ENCODE results near the gene KIFC1.
A peak's percentile ranks its signal among the peaks of the same experiment; 100 is the strongest.
"Not testable (repeated sequence)": the region's sequence is repeated elsewhere in the genome, so short reads cannot be mapped to it uniquely, and the experiment has no call there.

KIFC1 gene

GRCh38 chr6:33367009-33367714 is 24.5 kb upstream of the KIFC1 start:
- no peaks in the 10 kb centered on the region for H3K36me3 Mint-ChIP-seq
- H3K4me1 Mint-ChIP-seq, result no peaks in the 10 kb centered on the region
- H3K27ac Mint-ChIP-seq, result no peak overlapping the region
- H3K27me3 Mint-ChIP-seq, result no peaks in the 10 kb centered on the region
- H3K4me3 Mint-ChIP-seq, result no peak overlapping the region
- no peaks in the 10 kb centered on the region for H3K9me3 Mint-ChIP-seq

- H3K4me1 Mint-ChIP-seq, H3K27ac Mint-ChIP-seq, H3K9me3 Mint-ChIP-seq, H3K36me3 Mint-ChIP-seq, H3K4me3 Mint-ChIP-seq, H3K27me3 Mint-ChIP-seq: not testable (repeated sequence)
These were observed 24.0 kb upstream of the KIFC1 start for GRCh38 chr6:33367715-33368025.

GRCh38 chr6:33371901-33372300 is 19.7 kb upstream of the KIFC1 start:
- not testable (repeated sequence) for H3K9me3 Mint-ChIP-seq, H3K4me1 Mint-ChIP-seq, H3K36me3 Mint-ChIP-seq, H3K4me3 Mint-ChIP-seq, H3K27me3 Mint-ChIP-seq, H3K27ac Mint-ChIP-seq

GRCh38 chr6:33372526-33373123 is 19.0 kb upstream of the KIFC1 start:
- Mint-ChIP-seq H3K9me3 (no peaks in the 10 kb centered on the region), H3K27ac (no peak overlapping the region), H3K4me1 (peaks cover 5% of the 10 kb centered on the region), H3K27me3 (no peaks in the 10 kb centered on the region), H3K4me3 (no peak overlapping the region), H3K36me3 (no peaks in the 10 kb centered on the region)

- H3K27me3 Mint-ChIP-seq, result no peaks in the 10 kb centered on the region
- no peak overlapping the region for H3K27ac Mint-ChIP-seq
- no peaks in the 10 kb centered on the region for H3K36me3 Mint-ChIP-seq
- H3K4me1 Mint-ChIP-seq, result peaks cover 5% of the 10 kb centered on the region
- H3K9me3 Mint-ChIP-seq, result no peaks in the 10 kb centered on the region
- no peak overlapping the region for H3K4me3 Mint-ChIP-seq
These were observed 17.4 kb upstream of the KIFC1 start for GRCh38 chr6:33373960-33374910.

GRCh38 chr6:33375143-33375671 is 16.4 kb upstream of the KIFC1 start:
- no peaks in the 10 kb centered on the region for H3K9me3 Mint-ChIP-seq
- H3K27me3 Mint-ChIP-seq, result no peaks in the 10 kb centered on the region
- H3K27ac Mint-ChIP-seq, result no peak overlapping the region
- no peaks in the 10 kb centered on the region for H3K36me3 Mint-ChIP-seq
- H3K4me3 Mint-ChIP-seq, result no peak overlapping the region
- peaks cover 5% of the 10 kb centered on the region for H3K4me1 Mint-ChIP-seq

- Mint-ChIP-seq H3K27me3 (no peaks in the 10 kb centered on the region), H3K4me1 (peaks cover 5% of the 10 kb centered on the region), H3K4me3 (no peak overlapping the region), H3K9me3 (no peaks in the 10 kb centered on the region), H3K27ac (no peak overlapping the region), H3K36me3 (no peaks in the 10 kb centered on the region)
These were observed 14.5 kb upstream of the KIFC1 start for GRCh38 chr6:33377171-33377570.

- not testable (repeated sequence) for H3K9me3 Mint-ChIP-seq, H3K27ac Mint-ChIP-seq, H3K4me1 Mint-ChIP-seq, H3K36me3 Mint-ChIP-seq, H3K4me3 Mint-ChIP-seq, H3K27me3 Mint-ChIP-seq
These were observed 12.4 kb upstream of the KIFC1 start for GRCh38 chr6:33379184-33379583.

GRCh38 chr6:33380272-33380981 is 11.2 kb upstream of the KIFC1 start:
- Mint-ChIP-seq H3K36me3 (no peaks in the 10 kb centered on the region), H3K4me3 (no peak overlapping the region), H3K9me3 (no peaks in the 10 kb centered on the region), H3K4me1 (no peaks in the 10 kb centered on the region), H3K27ac (no peak overlapping the region), H3K27me3 (no peaks in the 10 kb centered on the region)

GRCh38 chr6:33383427-33384185 is 8.0 kb upstream of the KIFC1 start:
- no peaks in the 10 kb centered on the region for H3K36me3 Mint-ChIP-seq
- no peaks in the 10 kb centered on the region for H3K4me1 Mint-ChIP-seq
- H3K4me3 Mint-ChIP-seq, result no peak overlapping the region
- no peaks in the 10 kb centered on the region for H3K9me3 Mint-ChIP-seq
- no peaks in the 10 kb centered on the region for H3K27me3 Mint-ChIP-seq
- H3K27ac Mint-ChIP-seq, result no peak overlapping the region

- Mint-ChIP-seq H3K4me1 (no peaks in the 10 kb centered on the region), H3K27me3 (no peaks in the 10 kb centered on the region), H3K4me3 (no peak overlapping the region), H3K9me3 (no peaks in the 10 kb centered on the region), H3K36me3 (no peaks in the 10 kb centered on the region), H3K27ac (no peak overlapping the region)
These were observed 7.0 kb upstream of the KIFC1 start for GRCh38 chr6:33384581-33385020.

GRCh38 chr6:33390173-33390572 is 1.4 kb upstream of the KIFC1 start:
- Mint-ChIP-seq H3K4me3 (no peak overlapping the region), H3K4me1 (peaks cover 18% of the 10 kb centered on the region), H3K9me3 (no peaks in the 10 kb centered on the region), H3K36me3 (no peaks in the 10 kb centered on the region), H3K27me3 (no peaks in the 10 kb centered on the region), H3K27ac (peak overlapping the region; percentile 91)

GRCh38 chr6:33390767-33391277 is 801 bp upstream of the KIFC1 start:
- no peaks in the 10 kb centered on the region for H3K36me3 Mint-ChIP-seq
- H3K9me3 Mint-ChIP-seq, result no peaks in the 10 kb centered on the region
- H3K27me3 Mint-ChIP-seq, result no peaks in the 10 kb centered on the region
- H3K27ac Mint-ChIP-seq, result peak overlapping the region; percentile 91
- peak overlapping the region; percentile 81 for H3K4me3 Mint-ChIP-seq
- H3K4me1 Mint-ChIP-seq, result peaks cover 18% of the 10 kb centered on the region

GRCh38 chr6:33391922-33392594 is 435 bp downstream of the KIFC1 start:
- Mint-ChIP-seq H3K27me3 (no peaks in the 10 kb centered on the region), H3K27ac (peak overlapping the region; percentile 91), H3K4me3 (peak overlapping the region; percentile 81), H3K9me3 (no peaks in the 10 kb centered on the region), H3K4me1 (peaks cover 18% of the 10 kb centered on the region), H3K36me3 (no peaks in the 10 kb centered on the region)

Measured in activated naive CD4-positive, alpha-beta T cell treated with anti-CD3 and anti-CD28 coated beads, Interleukin-2, amount 50 U/mL, for 24 hours (primary cell).